Endometrial microvascular endothelial cells (primary cell): ENCODE results near the gene NCKAP5. TPM values are rescaled to one million over a fixed set of nuclear protein-coding genes. Genes with fewer than 3 reads are reported as not detected.

Experiments
- in situ Hi-C: cut with HindIII; loops from 2 replicates; pipeline ENCODE4 v1.10.0; 2017; ENCODE audit warnings: low sequenced_read_pairs, low pct_unique_long_range_greater_than_20kb; ENCODE audit errors: inconsistent ontology term
- total RNA-seq: library from RNA; depleted of rRNA; stranded (reverse); fragments of >200 nt; gene quantifications from one replicate; pipeline ENCODE4 v1.2.3, GENCODE V29; 2015; ENCODE audit errors: inconsistent ontology term

Gene NCKAP5
- total RNA-seq, 1 donor from 2014 or later = 0.84 TPM

- in situ Hi-C loops = no loop called here
Measured at GRCh38 chr2:132977812-132978529, 590.3 kb downstream of the NCKAP5 start.

- in situ Hi-C loops = no loop called here
Measured at GRCh38 chr2:132975193-132976105, 592.8 kb downstream of the NCKAP5 start.

GRCh38 chr2:132974467-132975095 is 593.7 kb downstream of the NCKAP5 start:
- in situ Hi-C loops = no loop called here

GRCh38 chr2:132971310-132972061 is 596.8 kb downstream of the NCKAP5 start:
- in situ Hi-C loops = no loop called here

- in situ Hi-C loops = no loop called here
Measured at GRCh38 chr2:132969371-132969985, 598.8 kb downstream of the NCKAP5 start.

GRCh38 chr2:132965460-132965859 is 602.8 kb downstream of the NCKAP5 start:
- in situ Hi-C loops = no loop called here

- in situ Hi-C loops = no loop called here
Measured at GRCh38 chr2:132963161-132963560, 605.1 kb downstream of the NCKAP5 start.

- in situ Hi-C loops = no loop called here
Measured at GRCh38 chr2:132958887-132959286, 609.4 kb downstream of the NCKAP5 start.

- in situ Hi-C loops = no loop called here
Measured at GRCh38 chr2:132955871-132956615, 612.2 kb downstream of the NCKAP5 start.

- in situ Hi-C loops = no loop called here
Measured at GRCh38 chr2:132953771-132954170, 614.5 kb downstream of the NCKAP5 start.

GRCh38 chr2:132951008-132951714 is 617.1 kb downstream of the NCKAP5 start:
- in situ Hi-C loops = no loop called here

GRCh38 chr2:132949108-132949507 is 619.2 kb downstream of the NCKAP5 start:
- in situ Hi-C loops = no loop called here

- in situ Hi-C loops = no loop called here
Measured at GRCh38 chr2:132948211-132948610, 620.1 kb downstream of the NCKAP5 start.

GRCh38 chr2:132943829-132944228 is 624.4 kb downstream of the NCKAP5 start:
- in situ Hi-C loops = no loop called here

GRCh38 chr2:132941296-132942020 is 626.8 kb downstream of the NCKAP5 start:
- in situ Hi-C loops = no loop called here

GRCh38 chr2:132937629-132938028 is 630.6 kb downstream of the NCKAP5 start:
- in situ Hi-C loops = no loop called here

GRCh38 chr2:132936791-132937190 is 631.5 kb downstream of the NCKAP5 start:
- in situ Hi-C loops = no loop called here
